Measurements from ENCODE around the gene CAPNS2. TPM values are rescaled to one million over a fixed set of nuclear protein-coding genes. Genes with fewer than 3 reads are reported as not detected.

CAPNS2 gene
- total RNA-seq: 1 to 10 TPM in 2 of 4 donors, under 1 TPM in 1, not detected in 1; 0.98 to 4.8 (median 3.6) TPM

GRCh38 chr16:55566432-55567175 is at the start of gene CAPNS2:
Gene CAPNS2 (plus strand): TSS chr16:55566684. CDS start chr16:55566757, 73 bp downstream.
- 94 to 97% methylated on average over 9 of the region's 9 CpGs for WGBS, 2 donors
- no peak for DNase-seq (ENCODE audit: low spot score in 2 of 2)
- H3K4me3 ChIP-seq: no peak within 1 kb of the TSS
- no peaks in the 10 kb centered on the region for H3K27me3 ChIP-seq
- TF ChIP-seq CTCF (IDR thresholded peaks at IDR 0.05) (no peak), POLR2A (IDR thresholded peaks at IDR 0.05) (no peak), EP300 (IDR thresholded peaks at IDR 0.05) (no peak)
- H3K27ac ChIP-seq: no peak within 1 kb of the TSS
- no peaks in the 10 kb centered on the region for H3K9me3 ChIP-seq
- peaks cover 0 to 33% (median 9%) of the 10 kb centered on the region in 4 donors for H3K4me1 ChIP-seq
- peaks cover 0 to 3% (median 0%) of the 10 kb centered on the region in 3 donors for H3K36me3 ChIP-seq

- Histone ChIP-seq H3K4me1 (peaks cover 0 to 19% (median 0%) of the 10 kb centered on the region in 4 donors), H3K4me3 (no peak overlapping the region), H3K9me3 (peaks cover 0 to 15% (median 0%) of the 10 kb centered on the region in 4 donors), H3K27ac (no peak overlapping the region), H3K36me3 (peaks cover 0 to 14% (median 0%) of the 10 kb centered on the region in 3 donors), H3K27me3 (no peaks in the 10 kb centered on the region)
- TF ChIP-seq CTCF (IDR thresholded peaks at IDR 0.05) (no peak), EP300 (IDR thresholded peaks at IDR 0.05) (no peak), POLR2A (IDR thresholded peaks at IDR 0.05) (no peak)
- WGBS, 2 donors: 43 to 94% methylated on average over 1 of the region's 1 CpG
- no peak for DNase-seq (ENCODE audit: low spot score in 2 of 2)
Measured at GRCh38 chr16:55521792-55522191, 44.7 kb upstream of the CAPNS2 start.

GRCh38 chr16:55526441-55526840 is 40.0 kb upstream of the CAPNS2 start:
- peaks cover 0 to 9% (median 0%) of the 10 kb centered on the region in 4 donors for H3K9me3 ChIP-seq
- H3K27me3 ChIP-seq: no peaks in the 10 kb centered on the region
- H3K36me3 ChIP-seq: peaks cover 0 to 10% (median 0%) of the 10 kb centered on the region in 3 donors
- DNase-seq (ENCODE audit: low spot score in 2 of 2): no peak
- 12 to 15% methylated on average over 2 of the region's 2 CpGs for WGBS, 2 donors
- no peak overlapping the region for H3K4me3 ChIP-seq
- H3K27ac ChIP-seq: peak overlapping the region in 2 of 4 donors; percentile 14 to 20
- no peak for TF ChIP-seq POLR2A (IDR thresholded peaks at IDR 0.05)
- TF ChIP-seq EP300 (IDR thresholded peaks at IDR 0.05): no peak
- no peak for TF ChIP-seq CTCF (IDR thresholded peaks at IDR 0.05)
- H3K4me1 ChIP-seq: peaks cover 0 to 21% (median 0%) of the 10 kb centered on the region in 4 donors

GRCh38 chr16:55527885-55528284 is 38.6 kb upstream of the CAPNS2 start:
- Histone ChIP-seq H3K36me3 (no peaks in the 10 kb centered on the region), H3K9me3 (no peaks in the 10 kb centered on the region), H3K27ac (peak overlapping the region in 1 of 4 donors; percentile 54), H3K4me3 (no peak overlapping the region), H3K27me3 (no peaks in the 10 kb centered on the region), H3K4me1 (peaks cover 0 to 21% (median 0%) of the 10 kb centered on the region in 4 donors)
- DNase-seq (ENCODE audit: low spot score in 2 of 2): no peak
- TF ChIP-seq CTCF (IDR thresholded peaks at IDR 0.05): no peak
- no peak for TF ChIP-seq EP300 (IDR thresholded peaks at IDR 0.05)
- TF ChIP-seq POLR2A (IDR thresholded peaks at IDR 0.05): no peak

- TF ChIP-seq EP300 (IDR thresholded peaks at IDR 0.05): peak in 1 of 2 donors; percentile 58
- TF ChIP-seq CTCF (IDR thresholded peaks at IDR 0.05): no peak
- Histone ChIP-seq H3K27ac (peak overlapping the region in 1 of 4 donors; percentile 54), H3K9me3 (no peaks in the 10 kb centered on the region), H3K4me1 (peaks cover 0 to 21% (median 0%) of the 10 kb centered on the region in 4 donors), H3K27me3 (no peaks in the 10 kb centered on the region), H3K4me3 (no peak overlapping the region), H3K36me3 (no peaks in the 10 kb centered on the region)
- DNase-seq (ENCODE audit: low spot score in 2 of 2): no peak
- WGBS, 2 donors: 62 to 70% methylated on average over 2 of the region's 2 CpGs
Measured at GRCh38 chr16:55529018-55529417, 37.5 kb upstream of the CAPNS2 start.
